SK-N-SH treated with all-trans-retinoic acid at 6 μM for 48 hours (cell line): ENCODE results near the gene AUTS2.

Source experiments
- ATAC-seq: fragments of 200-7000 bp; cut with Tn5 transposase; 3 replicates; pipeline ENCODE4 v1.9.1; 2020; ENCODE audit warnings: mild to moderate bottlenecking, moderate library complexity
- ARNTL ChIP-seq: fragments of 450-650 bp; formaldehyde crosslinking; IDR thresholded peaks from 2 replicates; pipeline ENCODE4 v1.5.0; 2020; ENCODE audit warnings: low read depth, mild to moderate bottlenecking, moderate library complexity, borderline replicate concordance
- BACH2 ChIP-seq: fragments of 250-450 bp; sonication (Bioruptor Pico); IDR thresholded peaks from 2 replicates; pipeline ENCODE4 v1.9.0; 2021; ENCODE audit warnings: mild to moderate bottlenecking, borderline replicate concordance
- CREB5 ChIP-seq: fragments of 250-450 bp; sonication (Bioruptor Pico); IDR thresholded peaks from 2 replicates; pipeline ENCODE4 v1.5.1; 2020; ENCODE audit warnings: low read depth, mild to moderate bottlenecking, moderate library complexity
- CSDC2 ChIP-seq: fragments of 250-450 bp; sonication (Bioruptor Pico); IDR thresholded peaks from 2 replicates; pipeline ENCODE4 v1.5.0; 2020; ENCODE audit warnings: mild to moderate bottlenecking, moderate library complexity
- CSRNP3 ChIP-seq: fragments of 250-450 bp; sonication (Bioruptor Pico); IDR thresholded peaks from 2 replicates; pipeline ENCODE4 v1.5.1; 2021; ENCODE audit warnings: mild to moderate bottlenecking, moderate library complexity
- ESRRG ChIP-seq: fragments of 250-450 bp; sonication (Bioruptor Pico); IDR thresholded peaks from 2 replicates; pipeline ENCODE4 v1.6.1; 2021; ENCODE audit warnings: mild to moderate bottlenecking
- GLIS3 ChIP-seq: fragments of 250-450 bp; sonication (Bioruptor Pico); IDR thresholded peaks from 2 replicates; pipeline ENCODE4 v1.5.0; 2020; ENCODE audit warnings: mild to moderate bottlenecking, moderate library complexity
- ISL1 ChIP-seq: fragments of 250-450 bp; sonication (Bioruptor Pico); IDR thresholded peaks from 2 replicates; pipeline ENCODE4 v2.1.2; 2022; ENCODE audit warnings: mild to moderate bottlenecking, moderate library complexity
- OSR1 ChIP-seq: fragments of 250-450 bp; sonication (Bioruptor Pico); IDR thresholded peaks from 2 replicates; pipeline ENCODE4 v1.8.0; 2022; ENCODE audit warnings: moderate library complexity, mild to moderate bottlenecking, inconsistent platforms
- POU6F1 ChIP-seq: fragments of 250-450 bp; sonication (Bioruptor Pico); IDR thresholded peaks from 2 replicates; pipeline ENCODE4 v1.8.0; 2021; ENCODE audit warnings: low read depth, mild to moderate bottlenecking, moderate library complexity, borderline replicate concordance
- PPARA ChIP-seq: fragments of 250-450 bp; sonication (Bioruptor Pico); IDR thresholded peaks from 2 replicates; pipeline ENCODE4 v1.5.0; 2020; ENCODE audit warnings: mild to moderate bottlenecking, borderline replicate concordance
- RARB ChIP-seq: fragments of 250-450 bp; sonication (Bioruptor Pico); IDR thresholded peaks from 2 replicates; pipeline ENCODE4 v1.8.0; 2021; ENCODE audit warnings: mild to moderate bottlenecking, moderate library complexity
- SNAI2 ChIP-seq: fragments of 250-450 bp; sonication (Bioruptor Pico); IDR thresholded peaks from 2 replicates; pipeline ENCODE4 v1.5.0; 2020; ENCODE audit warnings: mild to moderate bottlenecking, moderate library complexity
- TCF4 ChIP-seq: fragments of 250-450 bp; sonication (Bioruptor Pico); IDR thresholded peaks from 2 replicates; pipeline ENCODE4 v1.8.0; 2021; ENCODE audit warnings: mild to moderate bottlenecking, moderate library complexity, borderline replicate concordance
- TOX ChIP-seq: fragments of 250-450 bp; sonication (Bioruptor Pico); IDR thresholded peaks from 2 replicates; pipeline ENCODE4 v1.8.0; 2021; ENCODE audit warnings: mild to moderate bottlenecking, moderate library complexity, borderline replicate concordance
- TSHZ2 ChIP-seq: fragments of 250-450 bp; sonication (Bioruptor Pico); IDR thresholded peaks from 2 replicates; pipeline ENCODE4 v1.5.0; 2020; ENCODE audit warnings: mild to moderate bottlenecking, moderate library complexity
- ZC3H10 ChIP-seq: fragments of 250-450 bp; sonication (Bioruptor Pico); IDR thresholded peaks from 2 replicates; pipeline ENCODE4 v1.5.1; 2021; ENCODE audit warnings: mild to moderate bottlenecking, moderate library complexity
- ZFP3 ChIP-seq: fragments of 250-450 bp; sonication (Bioruptor Pico); IDR thresholded peaks from 2 replicates; pipeline ENCODE4 v1.5.0; 2020; ENCODE audit warnings: mild to moderate bottlenecking, moderate library complexity
- ZNF565 ChIP-seq: fragments of 450-650 bp; formaldehyde crosslinking; conservative IDR thresholded peaks from 2 replicates; pipeline ENCODE4 v1.5.0; 2020; ENCODE audit warnings: low read depth, mild to moderate bottlenecking, moderate library complexity
- ZNF8 ChIP-seq: fragments of 450-650 bp; formaldehyde crosslinking; IDR thresholded peaks from 2 replicates; pipeline ENCODE4 v1.5.0; 2020; ENCODE audit warnings: mild to moderate bottlenecking, moderate library complexity

The AUTS2 gene

GRCh38 chr7:70710651-70711050 lies 1112.4 kb downstream of the AUTS2 start:
- peak; percentile 25 for ATAC-seq
- no peak for TF ChIP-seq RARB (CRISPR knock-in tag)
- no peak for TF ChIP-seq OSR1
- no peak for TF ChIP-seq BACH2 (CRISPR knock-in tag)
- TF ChIP-seq GLIS3: no peak
- no peak for TF ChIP-seq CSDC2 (CRISPR knock-in tag)
- TF ChIP-seq ZFP3 (CRISPR knock-in tag): no peak
- TF ChIP-seq ZC3H10: no peak
- no peak for TF ChIP-seq TCF4
- TF ChIP-seq ESRRG (CRISPR knock-in tag): no peak

GRCh38 chr7:70711452-70711851 lies 1113.2 kb downstream of the AUTS2 start:
- ATAC-seq: no peak
- TF ChIP-seq ZNF8: no peak
- no peak for TF ChIP-seq BACH2 (CRISPR knock-in tag)
- no peak for TF ChIP-seq TOX (CRISPR knock-in tag)
- TF ChIP-seq ZNF565 (CRISPR knock-in tag): no peak
- no peak for TF ChIP-seq TCF4
- no peak for TF ChIP-seq SNAI2 (CRISPR knock-in tag)
- no peak for TF ChIP-seq ESRRG (CRISPR knock-in tag)
- TF ChIP-seq TSHZ2: no peak
- TF ChIP-seq CREB5 (CRISPR knock-in tag): no peak
- no peak for TF ChIP-seq OSR1
- no peak for TF ChIP-seq ARNTL (CRISPR knock-in tag)
- TF ChIP-seq RARB (CRISPR knock-in tag): no peak
- no peak for TF ChIP-seq ISL1 (CRISPR knock-in tag)
- TF ChIP-seq, all 23 proteins: peak for 0

GRCh38 chr7:70712942-70713341 lies 1114.7 kb downstream of the AUTS2 start:
- TF ChIP-seq ESRRG (CRISPR knock-in tag) (no peak), TCF4 (no peak)
- TF ChIP-seq, all 23 proteins: peak for 0
- ATAC-seq: no peak

- TF ChIP-seq PPARA (CRISPR knock-in tag) (no peak), ISL1 (CRISPR knock-in tag) (no peak), POU6F1 (CRISPR knock-in tag) (no peak), ZC3H10 (no peak), TCF4 (no peak), ZNF565 (CRISPR knock-in tag) (no peak), ESRRG (CRISPR knock-in tag) (no peak), BACH2 (CRISPR knock-in tag) (no peak), CSRNP3 (no peak), OSR1 (no peak), ZNF8 (no peak), RARB (CRISPR knock-in tag) (no peak), SNAI2 (CRISPR knock-in tag) (no peak), ARNTL (CRISPR knock-in tag) (no peak)
- ATAC-seq: no peak
These were observed 1116.3 kb downstream of the AUTS2 start for GRCh38 chr7:70714506-70715038.
